Mucosa of rectum (tissue), 2 donors: ENCODE data around the gene SPSB3.

ENCODE experiments used
- H3K27ac ChIP-seq, 2 donors: one replicate each; pipeline ENCODE4 v1.7.0; 2013; ENCODE audit warnings: inconsistent platforms in 2 of 2, low read depth in 2 of 2, low read length in 2 of 2
- H3K27me3 ChIP-seq, 2 donors: one replicate each; pipeline ENCODE4 v1.7.0; 2013; ENCODE audit warnings: low read length in 2 of 2; ENCODE audit not compliant: control insufficient read depth in 2 of 2, insufficient read depth in 2 of 2
- H3K36me3 ChIP-seq, 2 donors: one replicate each; pipeline ENCODE4 v1.7.0; 2013; ENCODE audit warnings: low read length in 2 of 2; ENCODE audit not compliant: control insufficient read depth in 2 of 2, insufficient read depth in 2 of 2
- H3K4me1 ChIP-seq, 2 donors: one replicate each; pipeline ENCODE4 v1.7.0; 2013; ENCODE audit warnings: low read length in 2 of 2, mild to moderate bottlenecking in 1 of 2; ENCODE audit not compliant: control insufficient read depth in 2 of 2, insufficient read depth in 2 of 2
- H3K4me3 ChIP-seq, 2 donors: one replicate each; pipeline ENCODE4 v1.7.0; 2013; ENCODE audit warnings: low read length in 2 of 2
- H3K9ac ChIP-seq, 2 donors: one replicate each; pipeline ENCODE4 v1.7.0; 2013; ENCODE audit warnings: low read length in 2 of 2, low read depth in 1 of 2, mild to moderate bottlenecking in 1 of 2
- H3K9me3 ChIP-seq, 2 donors: one replicate each; pipeline ENCODE4 v1.7.0; 2013; ENCODE audit warnings: low read length in 2 of 2; ENCODE audit not compliant: control insufficient read depth in 2 of 2
- donor health status: healthy.
- donor health status: Normal muscosa, but diverticular disease.

The SPSB3 gene

DNA sequence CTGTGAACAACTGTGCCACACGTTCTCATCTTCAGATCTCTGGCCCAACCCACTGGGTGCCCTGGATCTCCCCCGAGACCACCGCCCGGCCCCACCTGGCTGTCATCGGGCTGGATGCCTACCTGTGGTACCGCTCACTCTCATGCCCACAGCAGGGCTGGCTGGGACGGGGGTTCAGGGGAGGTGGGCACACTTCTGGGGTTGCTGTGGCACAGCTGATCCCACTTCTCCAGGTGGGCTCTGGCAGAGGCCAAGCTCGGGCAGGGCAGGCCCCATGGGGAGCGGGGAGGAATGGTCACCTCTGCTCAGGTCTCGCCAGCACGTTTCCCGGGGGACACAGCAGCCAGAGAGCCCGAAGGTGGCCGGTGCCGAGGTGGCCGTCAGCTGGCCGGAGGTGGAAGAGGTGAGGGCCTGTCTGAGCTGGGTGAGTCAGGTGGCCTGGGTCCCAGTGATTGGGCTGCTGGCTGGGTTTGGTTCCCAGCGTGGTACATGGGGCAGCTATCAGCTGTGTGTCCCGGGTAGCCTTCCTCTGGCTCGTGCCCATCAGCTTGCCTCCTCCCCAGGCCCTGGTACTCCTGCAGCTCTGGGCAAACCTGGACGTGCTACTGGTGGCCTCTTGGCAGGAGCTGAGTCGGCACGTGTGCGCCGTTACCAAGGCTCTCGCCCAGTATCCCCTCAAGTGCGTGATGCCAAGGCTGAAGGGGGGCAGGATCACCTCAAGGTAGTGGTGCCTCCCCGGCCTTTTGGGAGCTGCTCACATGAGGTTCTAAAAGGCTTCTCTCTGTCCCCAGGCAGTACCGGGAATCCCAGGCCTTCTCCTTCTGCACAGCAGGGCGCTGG, 7.1 kb downstream of the SPSB3 start:
- no peak overlapping the region for H3K4me3 ChIP-seq
- peaks cover 24 to 28% of the 10 kb centered on the region in 2 donors for H3K4me1 ChIP-seq
- no peak overlapping the region for H3K9ac ChIP-seq
- peaks cover 19 to 33% of the 10 kb centered on the region in 2 donors for H3K36me3 ChIP-seq
- no peaks in the 10 kb centered on the region for H3K9me3 ChIP-seq
- H3K27me3 ChIP-seq, result no peaks in the 10 kb centered on the region
- H3K27ac ChIP-seq, result no peak overlapping the region

DNA sequence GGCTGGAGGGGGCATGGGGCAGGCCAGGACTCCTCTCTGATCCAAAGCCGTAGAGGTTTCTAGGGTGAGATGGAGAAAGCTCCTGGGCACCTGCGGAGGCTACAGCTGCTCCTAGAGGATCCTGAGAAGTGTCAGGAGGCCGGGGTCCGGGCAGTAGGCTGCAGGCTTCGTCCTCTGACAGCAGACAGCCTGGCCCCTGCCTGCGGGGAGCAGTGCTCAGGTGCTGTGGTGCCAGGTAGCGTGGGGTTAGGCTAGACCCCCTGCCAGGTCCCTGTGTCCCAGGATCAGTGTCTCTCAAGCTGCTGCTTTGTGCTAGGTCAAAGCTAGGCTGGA, 8.0 kb downstream of the SPSB3 start:
- no peak overlapping the region for H3K9ac ChIP-seq
- H3K36me3 ChIP-seq, result peaks cover 16 to 33% of the 10 kb centered on the region in 2 donors
- no peak overlapping the region for H3K27ac ChIP-seq
- H3K4me1 ChIP-seq, result peaks cover 27 to 34% of the 10 kb centered on the region in 2 donors
- H3K4me3 ChIP-seq, result peak overlapping the region in 1 of 2 donors; percentile 81
- H3K9me3 ChIP-seq, result no peaks in the 10 kb centered on the region
- no peaks in the 10 kb centered on the region for H3K27me3 ChIP-seq

DNA sequence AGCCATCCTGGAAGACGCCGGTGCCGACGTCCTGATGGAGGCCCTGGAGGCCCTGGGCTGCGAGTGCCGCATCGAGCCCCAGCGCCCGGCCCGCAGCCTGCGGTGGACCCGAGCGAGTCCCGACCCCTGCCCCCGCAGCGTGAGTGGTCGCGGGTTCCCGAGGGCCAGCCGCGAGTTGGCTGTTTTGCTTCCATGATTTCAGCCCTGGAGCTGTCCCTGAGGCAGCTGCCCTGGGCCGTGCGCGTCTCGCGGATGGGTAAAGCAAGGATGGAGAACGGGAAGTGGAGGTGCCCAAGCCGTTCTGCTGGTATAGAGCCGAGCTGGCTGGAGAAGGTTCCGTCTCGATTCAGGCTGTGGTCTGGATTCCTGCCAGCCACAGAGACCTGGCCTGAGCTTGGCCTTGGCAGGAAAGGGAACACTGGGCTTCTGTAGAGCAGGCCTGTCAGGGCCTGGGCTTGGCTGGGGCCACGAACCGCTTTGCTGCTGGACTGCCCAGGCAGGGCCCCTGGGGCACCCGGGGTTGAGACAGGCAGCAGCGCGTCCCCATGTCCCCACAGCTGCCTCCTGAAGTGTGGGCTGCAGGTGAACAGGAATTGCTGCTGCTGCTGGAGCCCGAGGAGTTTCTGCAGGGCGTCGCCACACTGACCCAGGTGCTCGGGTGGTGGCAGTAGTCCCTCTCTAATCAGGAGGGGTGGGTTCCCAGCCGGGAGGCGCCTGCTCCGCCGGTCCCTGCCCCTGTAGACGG, 8.5 kb downstream of the SPSB3 start:
- H3K4me1 ChIP-seq, result peaks cover 27 to 34% of the 10 kb centered on the region in 2 donors

DNA sequence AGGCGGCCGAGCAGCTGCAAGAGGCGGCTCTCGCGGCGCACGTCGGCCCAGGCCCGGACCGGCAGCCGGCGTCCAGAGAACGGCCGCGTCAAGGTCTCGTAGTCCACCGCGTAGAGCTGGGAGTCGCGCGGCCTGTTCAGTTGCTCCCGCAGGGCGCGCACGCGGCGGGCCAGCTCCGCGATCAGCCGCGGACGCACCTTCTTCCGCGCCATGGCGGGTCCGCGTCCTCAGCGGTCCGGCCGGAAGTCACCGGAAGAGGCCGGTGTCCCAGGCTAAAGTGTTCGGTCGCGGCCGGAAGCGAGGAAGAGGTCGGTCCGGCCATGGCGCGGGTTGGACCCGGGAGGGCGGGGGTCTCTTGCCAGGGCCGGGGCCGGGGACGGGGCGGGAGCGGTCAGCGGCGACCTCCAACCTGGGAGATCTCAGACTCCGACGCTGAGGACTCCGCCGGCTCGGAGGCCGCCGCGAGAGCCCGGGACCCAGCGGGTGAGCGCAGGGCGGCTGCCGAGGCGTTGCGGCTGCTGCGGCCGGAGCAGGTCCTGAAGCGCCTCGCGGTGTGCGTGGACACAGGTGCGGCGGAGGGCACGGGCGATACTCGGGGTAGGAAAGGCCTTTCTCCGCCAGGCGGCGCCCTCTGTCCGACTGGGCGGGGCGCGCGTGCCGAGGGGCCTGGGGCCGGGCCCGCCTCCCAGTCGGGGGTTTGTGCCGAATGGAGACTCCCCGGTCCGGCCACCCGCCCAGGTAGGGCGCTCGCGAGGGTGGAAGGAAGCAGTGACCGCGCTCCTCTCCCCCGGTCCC, 9.3 kb downstream of the SPSB3 start, which contains the start of gene MRPS34:
TSS of gene MRPS34 (minus strand) at position 227 of the 795 bp plus-strand sequence. CDS start at position 212, 15 bp downstream.
- Histone ChIP-seq H3K9me3 (no peaks in the 10 kb centered on the region), H3K4me1 (peaks cover 27 to 34% of the 10 kb centered on the region in 2 donors), H3K27ac (peak within 1 kb of the TSS; percentile 90 to 91), H3K36me3 (peaks cover 19 to 32% of the 10 kb centered on the region in 2 donors), H3K4me3 (peak within 1 kb of the TSS; percentile 81 to 88), H3K9ac (peak within 1 kb of the TSS; percentile 78 to 79), H3K27me3 (no peaks in the 10 kb centered on the region)

More for the DNA sequence above, 8.5 kb downstream of the SPSB3 start:
- Histone ChIP-seq H3K4me3 (peak overlapping the region; percentile 81 to 88), H3K36me3 (peaks cover 16 to 30% of the 10 kb centered on the region in 2 donors), H3K27ac (peak overlapping the region; percentile 90 to 91), H3K9me3 (no peaks in the 10 kb centered on the region), H3K27me3 (no peaks in the 10 kb centered on the region), H3K9ac (peak overlapping the region; percentile 68 to 79)

DNA sequence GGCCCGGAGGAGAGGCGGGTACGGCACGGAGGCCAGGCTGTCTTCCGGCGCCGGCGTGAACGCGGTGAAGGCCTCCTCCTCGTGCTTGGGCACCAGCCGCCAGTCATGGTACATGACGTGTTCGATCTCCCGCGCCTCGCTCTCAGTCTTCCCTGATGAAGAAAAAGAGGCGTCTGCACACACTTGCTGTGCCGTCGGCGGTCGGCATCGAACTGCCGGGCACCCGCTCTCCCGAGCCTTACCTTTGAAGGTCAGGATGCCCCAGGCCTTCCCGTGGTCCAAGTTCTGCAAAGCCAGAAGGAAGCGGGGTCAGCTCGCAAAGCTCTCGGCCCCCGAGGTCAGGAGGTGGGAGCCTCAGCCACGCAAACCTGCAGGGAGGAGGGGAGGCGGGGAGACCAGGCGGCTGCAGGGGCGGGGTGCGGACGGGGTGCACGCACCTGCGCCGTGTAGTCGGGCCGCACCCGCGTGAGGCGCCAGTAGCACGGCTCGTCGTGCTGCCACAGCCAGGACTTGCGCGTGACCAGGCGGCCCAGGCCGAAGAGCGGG, 9.9 kb downstream of the SPSB3 start, which contains the start of gene EME2:
TSS of gene EME2 (plus strand) at position 449 of the 546 bp plus-strand sequence. CDS start 418 bp downstream, outside the sequence.
- H3K4me3 ChIP-seq, result peak within 1 kb of the TSS; percentile 81 to 88
- H3K9ac ChIP-seq, result peak within 1 kb of the TSS; percentile 78 to 79
- peaks cover 19 to 32% of the 10 kb centered on the region in 2 donors for H3K36me3 ChIP-seq
- no peaks in the 10 kb centered on the region for H3K27me3 ChIP-seq
- peaks cover 27 to 34% of the 10 kb centered on the region in 2 donors for H3K4me1 ChIP-seq
- H3K27ac ChIP-seq, result peak within 1 kb of the TSS; percentile 90 to 91
- H3K9me3 ChIP-seq, result no peaks in the 10 kb centered on the region

DNA sequence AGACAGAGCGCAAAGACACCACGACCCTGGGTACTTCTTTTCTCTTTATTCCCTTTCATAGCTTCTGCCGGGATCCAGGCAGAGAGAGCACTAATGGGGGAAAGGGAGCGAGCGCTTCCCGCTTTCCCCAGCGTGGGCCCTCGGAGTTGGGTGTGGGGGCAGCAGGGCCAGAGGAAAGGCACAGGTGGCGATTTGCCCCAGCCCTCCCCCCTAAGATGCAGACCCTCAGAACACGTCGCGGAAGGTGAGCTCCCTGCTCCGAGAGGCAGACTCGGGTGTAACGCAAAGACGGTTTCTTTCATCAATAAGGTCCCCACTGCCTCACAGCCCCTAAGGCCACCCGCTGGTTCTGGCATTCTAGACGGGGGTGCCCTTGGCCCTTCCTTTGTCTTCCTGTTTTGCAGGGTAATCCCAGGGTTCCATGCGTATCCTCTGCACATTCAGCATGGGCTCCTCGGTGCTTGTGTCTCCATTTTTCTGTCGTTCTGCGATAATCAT, 10.5 kb downstream of the SPSB3 start:
- Histone ChIP-seq H3K9me3 (no peaks in the 10 kb centered on the region), H3K4me3 (peak overlapping the region; percentile 81 to 88), H3K9ac (peak overlapping the region; percentile 78 to 79), H3K4me1 (peaks cover 27 to 34% of the 10 kb centered on the region in 2 donors), H3K27me3 (no peaks in the 10 kb centered on the region), H3K27ac (peak overlapping the region; percentile 90 to 91), H3K36me3 (peaks cover 19 to 32% of the 10 kb centered on the region in 2 donors)

DNA sequence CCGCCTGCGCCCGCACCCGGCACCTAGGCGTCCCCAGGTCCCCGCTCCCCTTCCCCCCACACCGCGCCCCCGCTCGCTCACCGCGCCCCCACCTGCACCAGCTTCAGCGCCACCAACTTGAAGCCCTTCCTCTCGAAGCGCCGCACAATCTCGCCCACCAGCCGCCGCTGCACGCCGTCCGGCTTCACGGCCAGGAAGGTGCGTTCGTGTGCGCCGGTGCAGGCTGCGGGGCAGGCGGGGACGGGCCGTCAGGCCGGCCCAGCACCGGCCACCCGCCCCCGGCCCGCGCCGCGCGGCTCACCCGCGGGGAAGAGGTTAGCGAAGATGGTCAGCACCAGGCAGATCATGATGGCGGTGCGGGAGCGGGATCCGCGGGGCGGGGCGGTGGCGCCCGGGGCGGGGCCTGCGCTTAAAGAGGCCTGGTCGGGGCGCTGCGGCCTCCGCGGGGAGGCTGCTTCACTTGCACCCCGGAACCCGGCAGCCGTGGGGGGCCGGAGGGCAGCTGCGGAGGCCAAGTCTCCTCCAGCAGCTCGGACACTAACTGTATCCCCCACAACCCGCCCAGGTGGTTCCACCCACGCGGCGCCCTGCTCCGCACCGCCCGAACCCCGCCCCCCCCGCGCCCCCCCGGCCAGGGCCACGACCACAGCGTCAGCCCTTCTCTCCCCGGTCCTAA, 11.0 kb downstream of the SPSB3 start, which contains the start of gene NME3:
TSS of gene NME3 (minus strand) at position 356 of the 676 bp plus-strand sequence. CDS start at position 347, 9 bp downstream.
- Histone ChIP-seq H3K4me1 (peaks cover 27 to 34% of the 10 kb centered on the region in 2 donors), H3K4me3 (peak within 1 kb of the TSS; percentile 81 to 88), H3K27ac (peak within 1 kb of the TSS; percentile 90 to 91), H3K36me3 (peaks cover 15 to 33% of the 10 kb centered on the region in 2 donors), H3K9ac (peak within 1 kb of the TSS; percentile 78 to 79), H3K27me3 (no peaks in the 10 kb centered on the region), H3K9me3 (no peaks in the 10 kb centered on the region)

DNA sequence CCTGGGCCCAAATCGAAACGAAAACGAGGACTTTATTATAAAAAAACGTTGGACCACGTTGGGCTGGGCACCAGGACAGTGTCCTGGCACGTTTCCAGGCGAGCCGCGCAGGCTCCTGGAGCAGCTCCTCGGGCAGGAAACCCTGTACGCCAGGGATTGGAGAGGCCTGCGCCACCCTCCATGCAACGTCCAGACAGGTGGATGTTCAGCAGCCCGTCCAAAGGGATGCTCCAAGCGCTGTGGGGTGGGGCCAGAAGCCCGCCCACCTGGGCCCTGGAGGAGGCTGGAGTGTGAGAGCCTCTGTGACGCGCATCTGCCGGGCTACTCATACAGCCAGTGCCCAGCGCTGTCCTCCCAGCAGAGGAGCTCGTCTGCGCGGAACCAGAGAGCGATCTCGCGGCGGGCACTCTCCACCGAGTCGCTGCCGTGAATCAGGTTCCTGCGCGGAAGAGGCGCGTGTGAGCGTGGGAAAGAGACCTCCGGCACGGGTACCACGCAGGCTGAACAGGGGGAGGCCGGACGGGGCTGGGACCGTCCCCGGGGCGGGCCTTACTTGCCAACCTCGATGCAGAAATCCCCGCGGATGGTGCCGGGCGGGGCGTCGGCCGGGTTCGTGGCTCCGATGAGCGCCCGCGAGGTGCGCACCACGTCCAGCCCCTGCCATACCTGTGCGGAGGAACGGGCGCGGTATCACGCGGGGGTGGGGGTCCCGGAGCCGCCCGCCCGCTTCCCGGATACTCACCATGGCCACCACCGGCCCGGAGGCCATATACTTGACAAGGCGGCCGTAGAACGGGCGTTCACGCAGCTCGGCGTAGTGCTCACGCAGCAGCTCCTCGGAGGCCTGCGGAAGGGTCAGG, 11.8 kb downstream of the SPSB3 start:
- peak overlapping the region; percentile 81 to 88 for H3K4me3 ChIP-seq
- peaks cover 19 to 31% of the 10 kb centered on the region in 2 donors for H3K36me3 ChIP-seq
- H3K4me1 ChIP-seq, result peaks cover 27 to 34% of the 10 kb centered on the region in 2 donors
- H3K27ac ChIP-seq, result peak overlapping the region; percentile 50 to 91
- no peaks in the 10 kb centered on the region for H3K27me3 ChIP-seq
- no peaks in the 10 kb centered on the region for H3K9me3 ChIP-seq
- H3K9ac ChIP-seq, result peak overlapping the region; percentile 41 to 67
